GM18873 (cell line): ENCODE data around the gene CADPS2.
A peak's percentile ranks its signal among the peaks of the same experiment; 100 is the strongest.

Source experiments
- ATAC-seq: cut with Tn5 transposase; IDR thresholded peaks from one replicate; pipeline ENCODE4 v1.9.1; 2021; ENCODE audit warnings: mild to moderate bottlenecking, moderate library complexity, moderate number of reproducible peaks; ENCODE audit not compliant: unreplicated experiment, low FRiP score

Gene CADPS2

DNA sequence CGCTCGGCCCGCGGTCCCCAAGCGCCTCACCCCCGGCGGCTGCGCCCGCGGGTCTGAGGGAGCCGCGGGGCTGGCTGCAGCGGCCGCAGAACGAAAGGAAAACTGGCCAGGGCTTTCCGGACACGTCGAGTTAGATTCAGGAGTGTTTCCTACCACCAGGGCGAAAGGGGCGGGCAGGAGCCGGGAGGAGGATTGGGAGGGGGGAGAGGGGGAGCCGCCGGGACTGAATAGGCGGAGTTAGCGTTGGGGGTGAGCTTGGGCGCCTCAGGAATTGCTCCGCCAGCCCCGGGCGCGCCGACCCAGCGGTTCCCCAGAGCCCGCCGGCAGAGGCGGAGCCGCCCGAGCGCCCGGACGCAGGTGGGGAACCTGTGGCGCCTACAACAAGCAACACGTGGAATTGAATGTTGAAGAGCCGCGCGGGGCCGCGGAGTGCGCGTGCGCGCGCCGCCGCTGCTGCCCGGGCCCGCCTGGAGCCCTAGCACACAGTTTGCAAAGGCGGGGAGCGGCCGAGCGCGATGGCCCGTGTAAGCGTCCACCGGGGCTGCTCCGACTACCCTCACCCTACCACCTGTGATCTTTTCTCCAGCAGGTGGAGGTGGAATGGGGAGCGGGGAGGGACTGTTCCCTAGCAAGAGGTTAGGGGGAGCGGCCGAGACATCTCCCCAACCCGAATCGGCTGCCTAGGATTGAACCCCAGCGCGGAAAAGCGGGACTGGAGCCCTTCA is at the start of gene CADPS2:
Gene CADPS2 (minus strand): TSS at position 104 of the 725 bp plus-strand sequence. CDS start 123 bp downstream, outside the sequence.
- peak; percentile 45 for ATAC-seq

DNA sequence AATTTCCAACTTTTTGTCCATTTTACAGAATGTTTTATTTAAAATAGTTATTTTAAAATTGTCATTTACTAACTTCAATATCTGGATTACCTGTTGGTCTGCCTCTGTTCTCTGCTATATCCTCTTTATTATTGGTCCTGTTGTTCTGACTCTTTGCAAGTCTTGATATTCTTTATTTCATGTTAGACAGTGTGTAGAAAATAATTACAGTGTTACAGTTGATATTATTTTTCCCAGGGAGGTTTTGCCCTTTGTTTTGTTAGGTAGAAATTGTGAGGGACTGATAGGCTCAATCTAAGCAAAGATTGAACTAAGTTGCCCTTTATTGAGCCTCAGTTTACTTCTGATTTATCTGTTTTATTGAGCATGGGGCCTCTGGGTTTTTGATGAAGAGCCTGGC is 49.4 kb upstream of the CADPS2 start:
- ATAC-seq: no peak

- ATAC-seq: no peak
Measured at GRCh38 chr7:122919643-122920181, 33.5 kb upstream of the CADPS2 start.

DNA sequence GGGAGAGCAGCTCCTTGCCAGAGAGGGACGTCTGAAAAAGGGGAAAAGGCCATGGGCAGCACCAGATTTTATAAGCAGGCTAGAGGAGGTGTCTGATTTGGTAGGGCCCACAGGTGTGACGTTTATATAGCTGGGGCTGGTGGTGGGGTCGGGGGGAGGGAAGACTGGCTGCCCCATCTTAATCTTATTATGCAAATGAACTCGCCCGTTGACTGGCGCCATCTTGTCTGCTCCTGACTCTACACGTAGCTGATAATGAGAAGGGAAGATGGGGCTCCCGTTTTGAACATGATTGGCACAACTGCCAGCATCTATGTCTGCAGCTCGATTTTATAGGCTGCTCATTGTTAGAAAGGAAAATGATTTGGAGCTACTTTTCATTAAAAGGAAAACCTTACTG is 28.6 kb upstream of the CADPS2 start:
- no peak for ATAC-seq

DNA sequence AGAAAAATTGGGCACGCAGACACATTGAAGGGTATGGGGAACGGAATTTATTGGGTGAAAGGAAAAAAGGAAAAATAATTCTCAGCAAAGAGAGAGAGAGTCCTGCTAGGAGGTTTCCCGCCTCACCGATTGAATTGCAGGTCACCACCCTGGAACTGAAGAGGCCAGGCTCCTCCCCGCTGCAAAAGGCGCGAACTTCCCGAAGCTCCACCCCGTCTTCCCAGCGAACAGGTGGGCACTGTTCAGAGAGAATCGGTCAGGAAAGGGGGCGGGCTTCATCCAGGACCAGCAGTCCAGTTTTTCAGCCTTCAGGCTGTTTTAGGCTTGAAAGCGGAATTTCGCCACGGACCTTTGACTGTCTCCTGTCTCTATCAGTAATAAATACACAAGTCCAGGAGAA is 27.3 kb upstream of the CADPS2 start:
- no peak for ATAC-seq

DNA sequence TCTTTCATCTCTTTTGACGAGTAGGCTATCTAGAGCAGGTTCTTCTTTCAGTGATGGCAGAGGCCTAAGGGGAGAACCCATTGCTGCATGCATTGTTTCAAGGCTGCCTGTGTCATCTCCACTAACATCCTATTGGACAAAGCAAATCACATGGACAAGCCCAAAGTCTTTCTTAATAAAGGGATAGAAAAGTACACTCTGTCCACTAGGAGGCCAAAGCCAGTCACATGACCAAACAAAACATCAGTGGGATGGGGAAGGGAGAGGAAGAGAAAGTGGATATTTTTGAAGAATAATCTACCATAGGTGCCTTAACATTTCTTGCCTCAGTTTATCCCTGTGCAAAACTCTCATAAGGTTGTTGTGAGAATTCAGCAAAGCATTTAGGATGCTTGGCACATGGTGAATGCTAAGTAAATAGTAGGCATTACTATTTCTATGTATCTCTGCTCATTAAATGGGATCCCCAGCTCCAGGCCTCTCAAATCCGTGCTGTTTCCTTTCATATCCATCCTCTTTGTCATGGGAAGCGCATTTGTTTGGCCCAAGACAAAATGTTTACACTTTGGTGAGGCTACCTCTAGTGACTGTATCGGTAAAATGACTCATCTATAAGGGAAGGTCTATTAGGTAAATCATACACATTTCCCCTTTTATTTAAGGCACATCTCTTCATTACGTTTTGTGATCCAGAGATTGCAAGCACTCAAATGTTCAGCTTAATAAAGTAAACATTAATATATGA is 16.7 kb upstream of the CADPS2 start:
- ATAC-seq: no peak

DNA sequence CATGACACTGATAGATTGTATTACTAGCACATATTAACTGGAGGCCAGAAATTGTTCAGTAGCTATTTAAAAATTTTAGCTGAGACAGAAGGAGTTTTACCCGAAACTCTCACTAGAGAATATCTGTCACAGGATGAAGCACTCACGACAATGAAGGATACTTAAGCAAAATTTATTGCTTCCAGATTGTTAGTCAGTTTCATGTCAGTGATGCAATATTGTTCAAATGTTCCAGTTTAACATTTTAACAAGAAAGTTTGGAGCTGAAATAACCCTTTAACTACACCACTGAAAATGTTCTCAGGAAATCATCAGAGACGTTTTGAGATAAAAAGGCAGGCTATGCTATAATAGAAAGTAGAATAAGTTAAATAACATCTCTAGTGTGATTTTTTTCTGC is 15.0 kb upstream of the CADPS2 start:
- ATAC-seq: no peak

DNA sequence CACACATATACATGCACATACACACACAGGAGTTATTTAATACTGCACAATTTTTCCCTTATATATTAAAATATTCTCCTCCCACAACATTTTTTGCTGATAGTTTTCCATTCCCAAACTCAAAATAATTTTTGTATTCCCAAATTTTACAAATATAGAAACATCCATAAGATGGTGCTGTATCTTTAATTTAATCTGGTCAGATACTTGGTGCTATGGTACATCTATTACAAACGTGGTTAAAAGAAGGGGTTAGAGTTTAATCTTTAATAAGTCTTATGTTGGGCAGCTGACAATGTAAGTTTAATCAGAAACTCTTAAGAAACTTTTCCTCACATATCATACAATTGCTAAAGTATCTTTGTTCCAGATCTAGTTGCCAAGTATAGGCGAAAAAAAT is 10.2 kb upstream of the CADPS2 start:
- ATAC-seq: no peak

- ATAC-seq: no peak
Measured at GRCh38 chr7:122893486-122893885, 7.2 kb upstream of the CADPS2 start.

DNA sequence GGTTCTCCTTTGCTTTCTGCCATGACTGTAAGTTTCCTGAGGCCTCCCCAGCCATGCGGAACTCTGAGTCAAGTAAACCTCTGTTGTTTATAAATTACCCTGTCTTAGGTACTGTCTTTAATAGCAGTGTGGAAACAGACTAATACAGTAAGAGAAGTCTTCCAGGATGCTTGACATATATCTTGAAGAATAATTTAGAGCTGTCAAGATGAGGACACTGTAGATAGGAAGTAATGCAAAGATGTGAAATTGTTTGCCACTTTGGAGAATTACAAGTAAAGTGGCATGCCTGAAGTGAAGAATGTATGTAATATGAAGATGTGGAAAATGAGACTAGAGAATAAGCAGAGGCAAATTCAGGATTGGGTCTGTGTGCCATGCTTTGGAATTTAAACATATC is 2.9 kb upstream of the CADPS2 start:
- ATAC-seq: no peak

GRCh38 chr7:122887848-122888247 is 1.6 kb upstream of the CADPS2 start:
- no peak for ATAC-seq

- ATAC-seq: no peak
Measured at GRCh38 chr7:122887198-122887597, 938 bp upstream of the CADPS2 start.

- ATAC-seq: no peak
Measured at GRCh38 chr7:122885583-122886356, 490 bp downstream of the CADPS2 start.

- ATAC-seq: no peak
Measured at GRCh38 chr7:122884186-122884585, 2.1 kb downstream of the CADPS2 start.

- ATAC-seq: no peak
Measured at GRCh38 chr7:122883049-122883680, 3.1 kb downstream of the CADPS2 start.

DNA sequence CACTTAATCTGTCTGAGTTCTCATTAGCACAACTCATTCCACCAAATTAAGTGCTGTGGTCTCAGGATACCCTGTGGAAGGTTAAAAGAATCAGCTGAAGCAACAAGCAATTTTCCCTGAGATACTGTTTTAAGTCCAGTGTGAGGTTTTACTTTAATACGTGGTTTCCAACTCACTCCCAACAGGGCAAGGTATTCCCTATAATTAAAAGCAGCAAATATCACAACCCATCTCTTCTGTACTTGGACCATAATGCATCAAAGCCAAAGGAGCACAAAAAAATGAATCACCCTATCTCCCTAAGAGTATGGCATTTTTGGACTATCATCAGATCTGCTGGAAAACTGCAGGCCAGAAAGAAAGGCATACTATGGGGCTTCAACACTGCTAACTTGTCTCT is 4.9 kb downstream of the CADPS2 start:
- no peak for ATAC-seq

DNA sequence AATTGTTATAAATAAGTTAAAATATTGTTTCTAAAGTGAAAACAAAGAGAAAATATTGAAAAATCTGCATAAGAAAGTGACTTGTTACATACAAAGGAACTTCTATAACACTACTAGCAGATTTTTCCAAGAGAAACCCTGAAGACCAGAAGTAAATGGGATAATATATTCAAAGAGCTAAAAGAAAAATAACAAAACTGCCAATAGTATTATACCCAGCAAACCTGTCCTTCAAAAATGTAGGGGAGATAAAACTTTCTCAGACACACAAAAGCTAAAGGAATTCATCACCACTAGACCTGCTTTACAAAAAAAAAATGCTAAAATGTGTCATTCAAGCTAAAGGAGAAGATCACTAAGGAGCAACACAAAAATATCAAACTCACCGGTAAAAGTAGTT is 17.0 kb downstream of the CADPS2 start:
- no peak for ATAC-seq

DNA sequence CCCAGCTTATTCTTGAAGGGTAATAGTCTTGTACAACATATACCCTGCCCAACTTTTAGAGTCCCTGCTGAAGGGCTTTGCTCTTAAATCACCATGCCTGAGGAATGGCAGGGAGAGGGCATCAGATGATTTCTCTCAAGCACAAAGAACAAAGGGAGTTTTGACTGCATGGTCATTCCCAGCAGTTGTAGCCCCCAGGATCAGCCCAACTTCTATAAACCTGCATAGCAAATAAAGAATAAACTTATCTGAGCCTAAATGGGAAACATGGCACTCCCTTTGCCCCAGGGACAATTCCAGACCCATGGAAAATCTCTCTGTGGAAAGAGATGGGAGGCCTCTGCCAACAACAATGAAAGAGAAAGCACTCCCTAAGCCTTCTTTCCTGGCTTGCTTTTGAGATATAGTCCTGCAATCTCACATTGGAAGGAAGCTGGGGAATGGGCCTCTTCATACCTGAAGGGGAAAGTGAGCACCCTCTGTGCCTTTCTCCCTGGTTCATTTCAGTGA is 18.7 kb downstream of the CADPS2 start:
- no peak for ATAC-seq

- no peak for ATAC-seq
Measured at GRCh38 chr7:122864838-122865237, 21.4 kb downstream of the CADPS2 start.

DNA sequence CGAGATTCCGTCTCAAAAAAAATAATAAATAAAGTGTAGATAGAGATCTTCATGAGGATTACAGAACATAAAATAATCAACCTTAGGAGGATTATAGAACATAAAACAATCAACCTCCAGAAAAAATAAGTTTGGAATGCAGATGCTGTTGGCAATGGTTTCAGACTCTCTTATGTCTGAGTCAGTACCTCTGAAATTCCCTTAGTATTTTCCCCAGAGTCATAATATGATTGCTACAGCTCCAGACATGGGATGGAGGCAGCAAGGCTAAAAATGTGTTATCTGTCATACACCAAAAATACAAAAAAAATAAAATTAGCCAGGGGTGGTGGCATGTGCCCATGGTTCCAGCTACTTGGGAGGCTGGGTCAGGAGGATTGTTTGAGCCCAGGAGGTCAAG is 22.2 kb downstream of the CADPS2 start:
- ATAC-seq: no peak
